Endodermal cell (in vitro differentiated cells): ENCODE data around the gene TMEM222. TPM values are rescaled to one million over a fixed set of nuclear protein-coding genes. Genes with fewer than 3 reads are reported as not detected.

Experiments used
- DNase-seq: peaks from one replicate; pipeline ENCODE4 v3.0.0-alpha.2; 2017
- H3K27ac ChIP-seq: 2 replicates; pipeline ENCODE4 v1.5.1; 2013; ENCODE audit warnings: mild to moderate bottlenecking, low read depth, low read length, moderate library complexity
- H3K27me3 ChIP-seq: 2 replicates; pipeline ENCODE4 v1.6.1; 2013; ENCODE audit warnings: mild to moderate bottlenecking, low read length, moderate library complexity; ENCODE audit not compliant: insufficient read depth, control insufficient read depth, poor library complexity, severe bottlenecking
- H3K36me3 ChIP-seq: 2 replicates; pipeline ENCODE4 v1.7.0; 2013; ENCODE audit warnings: mild to moderate bottlenecking, low read length, moderate library complexity; ENCODE audit not compliant: control insufficient read depth, insufficient read depth
- H3K4me1 ChIP-seq: one replicate; pipeline ENCODE4 v1.7.0; 2013; ENCODE audit warnings: low read length; ENCODE audit not compliant: control insufficient read depth, insufficient read depth
- H3K4me3 ChIP-seq: 2 replicates; pipeline ENCODE4 v1.5.1; 2013; ENCODE audit warnings: mild to moderate bottlenecking, low read length, moderate library complexity
- H3K9ac ChIP-seq: 2 replicates; pipeline ENCODE4 v1.6.1; 2013; ENCODE audit warnings: mild to moderate bottlenecking, low read length, moderate library complexity; ENCODE audit not compliant: poor library complexity, severe bottlenecking; ENCODE audit errors: extremely low read depth
- H3K9me3 ChIP-seq: 2 replicates; pipeline ENCODE4 v1.6.1; 2013; ENCODE audit warnings: mild to moderate bottlenecking, low read length, moderate library complexity; ENCODE audit not compliant: control insufficient read depth
- H3K27ac Mint-ChIP-seq: 2 replicates; pipeline ENCODE4 v1.8.0; 2020; ENCODE audit warnings: mixed read lengths
- H3K27me3 Mint-ChIP-seq: 2 replicates; pipeline ENCODE4 v1.8.0; 2021; ENCODE audit warnings: mild to moderate bottlenecking, mixed read lengths; ENCODE audit not compliant: insufficient read depth
- H3K36me3 Mint-ChIP-seq: 2 replicates; pipeline ENCODE4 v1.8.0; 2020; ENCODE audit warnings: low read depth, mixed read lengths
- H3K4me1 Mint-ChIP-seq: 2 replicates; pipeline ENCODE4 v1.8.0; 2020; ENCODE audit warnings: mixed read lengths
- H3K4me3 Mint-ChIP-seq: 2 replicates; pipeline ENCODE4 v1.8.0; 2020; ENCODE audit warnings: mild to moderate bottlenecking, moderate library complexity, mixed read lengths
- H3K9me3 Mint-ChIP-seq: 2 replicates; pipeline ENCODE4 v1.8.0; 2020; ENCODE audit warnings: mild to moderate bottlenecking, mixed read lengths
- WGBS, 2 experiments: methylation state at CpG; one replicate each; pipeline versions ENCODE4 v1.1.5 to v1.1.7; 2013; ENCODE audit warnings: missing lambda C conversion rate in 2 of 2, mixed read lengths in 1 of 2; ENCODE audit not compliant: insufficient coverage in 1 of 2, insufficient read length in 1 of 2; 5-methylcytosine and 5-hydroxymethylcytosine counted together
- total RNA-seq, 2 donors: library from RNA; stranded (reverse); fragmentation: NEBNext Ultra II Directional in 1 of 2; extraction: Animal tissue kit (Norgen Biotek cat#: 25700) in 1 of 2; gene quantifications; 2 replicates in 1 of 2; 3 replicates in 1 of 2; pipeline ENCODE4 v1.2.1, GENCODE V29; 2021
- TF ChIP-seq, protein P1 (sequence below): fragments of 200-600 bp; sonication (generic); conservative IDR thresholded peaks from 2 replicates; pipeline ENCODE4 v1.5.0; 2021; ENCODE audit warnings: antibody characterized with exemption, mild to moderate bottlenecking

TMEM222 gene
- total RNA-seq, 2 donors from 2014 or later = 26.0 to 31.8 TPM

DNA sequence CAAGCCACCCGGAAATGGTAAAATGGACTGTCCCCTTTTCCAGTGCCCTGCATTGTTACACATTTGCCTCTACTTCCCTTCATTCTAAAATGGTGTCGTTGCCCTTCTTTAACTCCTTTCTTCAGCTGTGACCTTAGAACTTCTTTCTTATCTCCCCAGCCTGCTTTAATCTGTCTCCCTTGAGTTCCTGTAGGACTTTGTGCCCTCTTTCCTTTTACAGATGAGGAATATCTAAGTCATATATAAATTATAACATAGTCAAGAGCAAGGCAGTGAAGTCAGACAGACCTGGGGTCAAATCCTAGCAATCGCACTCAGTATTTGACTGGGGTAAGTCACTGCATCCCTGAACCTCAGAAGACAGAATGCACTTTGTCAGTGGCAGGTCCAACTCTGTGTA is 31.4 kb upstream of the TMEM222 start:
- no peak overlapping the region for H3K9ac ChIP-seq
- H3K9me3 Mint-ChIP-seq = peaks cover 16% of the 10 kb centered on the region
- TF ChIP-seq, protein P1, sequence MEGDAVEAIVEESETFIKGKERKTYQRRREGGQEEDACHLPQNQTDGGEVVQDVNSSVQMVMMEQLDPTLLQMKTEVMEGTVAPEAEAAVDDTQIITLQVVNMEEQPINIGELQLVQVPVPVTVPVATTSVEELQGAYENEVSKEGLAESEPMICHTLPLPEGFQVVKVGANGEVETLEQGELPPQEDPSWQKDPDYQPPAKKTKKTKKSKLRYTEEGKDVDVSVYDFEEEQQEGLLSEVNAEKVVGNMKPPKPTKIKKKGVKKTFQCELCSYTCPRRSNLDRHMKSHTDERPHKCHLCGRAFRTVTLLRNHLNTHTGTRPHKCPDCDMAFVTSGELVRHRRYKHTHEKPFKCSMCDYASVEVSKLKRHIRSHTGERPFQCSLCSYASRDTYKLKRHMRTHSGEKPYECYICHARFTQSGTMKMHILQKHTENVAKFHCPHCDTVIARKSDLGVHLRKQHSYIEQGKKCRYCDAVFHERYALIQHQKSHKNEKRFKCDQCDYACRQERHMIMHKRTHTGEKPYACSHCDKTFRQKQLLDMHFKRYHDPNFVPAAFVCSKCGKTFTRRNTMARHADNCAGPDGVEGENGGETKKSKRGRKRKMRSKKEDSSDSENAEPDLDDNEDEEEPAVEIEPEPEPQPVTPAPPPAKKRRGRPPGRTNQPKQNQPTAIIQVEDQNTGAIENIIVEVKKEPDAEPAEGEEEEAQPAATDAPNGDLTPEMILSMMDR = no peak
- peaks cover 17% of the 10 kb centered on the region for H3K36me3 ChIP-seq
- no peak overlapping the region for H3K27ac ChIP-seq
- no peak for DNase-seq
- H3K36me3 Mint-ChIP-seq = peaks cover 42% of the 10 kb centered on the region
- no peak overlapping the region for H3K27ac Mint-ChIP-seq
- WGBS, 2 experiments = 89 to 94% methylated on average over 3 of the region's 3 CpGs
- H3K4me3 ChIP-seq = no peak overlapping the region
- H3K27me3 ChIP-seq = no peaks in the 10 kb centered on the region
- no peaks in the 10 kb centered on the region for H3K4me1 ChIP-seq
- no peak overlapping the region for H3K4me3 Mint-ChIP-seq
- H3K9me3 ChIP-seq = no peaks in the 10 kb centered on the region
- peaks cover 4% of the 10 kb centered on the region for H3K4me1 Mint-ChIP-seq
- H3K27me3 Mint-ChIP-seq = no peaks in the 10 kb centered on the region

DNA sequence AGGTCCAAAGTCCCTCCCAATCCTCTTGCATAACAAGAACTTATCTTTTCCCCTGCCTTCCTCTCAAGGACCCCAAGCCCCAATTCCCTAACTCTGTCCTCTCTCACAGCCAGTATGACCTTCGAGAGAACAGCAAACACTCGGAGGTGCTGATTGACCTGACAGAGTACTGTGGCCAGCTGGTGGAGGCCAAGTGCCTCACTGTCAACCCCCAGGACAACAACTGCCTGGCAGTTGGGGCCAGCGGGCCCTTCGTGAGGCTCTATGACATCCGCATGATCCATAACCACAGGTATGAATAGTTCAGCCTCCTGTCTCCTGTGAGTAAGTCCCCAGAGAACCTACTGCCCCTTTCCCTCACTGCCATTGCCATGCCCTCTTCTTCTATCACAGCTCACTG is 29.9 kb upstream of the TMEM222 start:
- Mint-ChIP-seq H3K9me3 (peaks cover 16% of the 10 kb centered on the region), H3K27ac (no peak overlapping the region), H3K4me3 (no peak overlapping the region), H3K4me1 (peaks cover 4% of the 10 kb centered on the region), H3K36me3 (peaks cover 42% of the 10 kb centered on the region), H3K27me3 (no peaks in the 10 kb centered on the region)
- 93 to 95% methylated on average over 5 of the region's 5 CpGs for WGBS, 2 experiments
- no peak overlapping the region for H3K4me3 ChIP-seq
- TF ChIP-seq, protein P1 = no peak
- peaks cover 21% of the 10 kb centered on the region for H3K36me3 ChIP-seq
- no peaks in the 10 kb centered on the region for H3K27me3 ChIP-seq
- no peaks in the 10 kb centered on the region for H3K4me1 ChIP-seq
- no peak for DNase-seq
- no peak overlapping the region for H3K9ac ChIP-seq
- no peak overlapping the region for H3K27ac ChIP-seq
- H3K9me3 ChIP-seq = no peaks in the 10 kb centered on the region

DNA sequence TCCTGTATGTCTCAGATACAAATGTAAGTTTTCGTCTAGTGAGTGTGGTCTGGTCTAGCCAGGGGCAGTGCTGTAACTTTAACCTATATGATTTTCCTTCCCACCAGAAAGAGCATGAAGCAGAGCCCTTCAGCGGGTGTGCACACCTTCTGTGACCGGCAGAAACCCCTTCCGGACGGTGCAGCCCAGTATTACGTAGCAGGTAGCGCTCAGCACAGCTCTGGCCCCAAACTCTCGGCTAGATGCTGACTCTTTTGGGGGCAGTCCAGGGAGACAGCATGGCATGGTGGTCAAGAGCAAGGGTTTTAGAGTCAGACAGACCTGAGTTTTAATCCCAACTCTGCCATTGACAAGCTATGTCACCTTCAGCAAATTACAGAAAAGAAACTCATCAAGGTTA is 28.0 kb upstream of the TMEM222 start:
- TF ChIP-seq, protein P1 = no peak
- H3K27ac ChIP-seq = no peak overlapping the region
- 92 to 97% methylated on average over 7 to 8 of the region's 8 CpGs for WGBS, 2 experiments

More for the DNA sequence above, 28.0 kb upstream of the TMEM222 start:
- Mint-ChIP-seq H3K27ac (no peak overlapping the region), H3K9me3 (peaks cover 11% of the 10 kb centered on the region), H3K27me3 (no peaks in the 10 kb centered on the region), H3K4me1 (peaks cover 3% of the 10 kb centered on the region), H3K4me3 (no peak overlapping the region), H3K36me3 (peaks cover 40% of the 10 kb centered on the region)
- no peak overlapping the region for H3K4me3 ChIP-seq
- DNase-seq = no peak
- no peak overlapping the region for H3K9ac ChIP-seq
- H3K27me3 ChIP-seq = no peaks in the 10 kb centered on the region
- peaks cover 6% of the 10 kb centered on the region for H3K4me1 ChIP-seq
- H3K9me3 ChIP-seq = no peaks in the 10 kb centered on the region
- H3K36me3 ChIP-seq = peaks cover 26% of the 10 kb centered on the region
